ENCODE measurements around the gene TBX18. TPM values are rescaled to one million over a fixed set of nuclear protein-coding genes. Genes with fewer than 3 reads are reported as not detected.

TBX18 gene
- total RNA-seq: 10 to 100 TPM in 1 of 4 donors, 1 to 10 TPM in 1, under 1 TPM in 2; under 0.01 to 19.9 (median 4.3) TPM

GRCh38 chr6:84764332-84765049, at the start of gene TBX18:
TBX18 (minus strand) TSS chr6:84764598; CDS start chr6:84764181, 417 bp downstream.
- intact Hi-C loops (cut with DNase I; ENCODE audit: low total_unique reads): no loop called here
- H3K36me3 ChIP-seq: no peaks in the 10 kb centered on the region
- H3K9me3 ChIP-seq: no peaks in the 10 kb centered on the region
- no peaks in the 10 kb centered on the region for H3K4me1 ChIP-seq
- TF ChIP-seq POLR2A (IDR thresholded peaks at IDR 0.05) (peak in 1 of 2 donors; percentile 14), CTCF (IDR thresholded peaks at IDR 0.05) (no peak)
- DNase-seq: peak; percentile 79 to 82
- H3K27me3 ChIP-seq: peaks cover 16 to 92% of the 10 kb centered on the region in 2 donors
- peak within 1 kb of the TSS; percentile 11 to 52 for H3K4me3 ChIP-seq
- peak within 1 kb of the TSS; percentile 33 to 64 for H3K27ac ChIP-seq

GRCh38 chr6:84811351-84811750, 47.0 kb upstream of the TBX18 start:
- no peaks in the 10 kb centered on the region for H3K4me1 ChIP-seq
- H3K9me3 ChIP-seq: no peaks in the 10 kb centered on the region
- no peak overlapping the region for H3K27ac ChIP-seq
- no peaks in the 10 kb centered on the region for H3K27me3 ChIP-seq
- no peak for DNase-seq
- H3K4me3 ChIP-seq: no peak overlapping the region
- TF ChIP-seq POLR2A (IDR thresholded peaks at IDR 0.05): no peak
- no peak for TF ChIP-seq CTCF (IDR thresholded peaks at IDR 0.05)
- no peaks in the 10 kb centered on the region for H3K36me3 ChIP-seq
- intact Hi-C loops (cut with DNase I; ENCODE audit: low total_unique reads): no loop called here

GRCh38 chr6:84809455-84809854, 45.1 kb upstream of the TBX18 start:
- Histone ChIP-seq H3K4me3 (no peak overlapping the region), H3K9me3 (no peaks in the 10 kb centered on the region), H3K4me1 (no peaks in the 10 kb centered on the region), H3K27ac (no peak overlapping the region), H3K36me3 (no peaks in the 10 kb centered on the region), H3K27me3 (no peaks in the 10 kb centered on the region)
- intact Hi-C loops (cut with DNase I; ENCODE audit: low total_unique reads): no loop called here
- TF ChIP-seq CTCF (IDR thresholded peaks at IDR 0.05) (no peak), POLR2A (IDR thresholded peaks at IDR 0.05) (no peak)
- no peak for DNase-seq

GRCh38 chr6:84808491-84809061, 44.2 kb upstream of the TBX18 start:
- no peak for DNase-seq

More at GRCh38 chr6:84808491-84809061, 44.2 kb upstream of the TBX18 start:
- Histone ChIP-seq H3K36me3 (no peaks in the 10 kb centered on the region), H3K27me3 (no peaks in the 10 kb centered on the region), H3K9me3 (no peaks in the 10 kb centered on the region), H3K4me3 (no peak overlapping the region), H3K27ac (no peak overlapping the region), H3K4me1 (no peaks in the 10 kb centered on the region)
- intact Hi-C loops (cut with DNase I; ENCODE audit: low total_unique reads): no loop called here
- TF ChIP-seq POLR2A (IDR thresholded peaks at IDR 0.05) (no peak), CTCF (IDR thresholded peaks at IDR 0.05) (no peak)

Measured in uterus (tissue), 4 donors.